ENCODE results near the gene CCDC112.

GRCh38 chr5:115338851-115339250, 42.4 kb upstream of the CCDC112 start:
- TF ChIP-seq GATA3 (IDR thresholded peaks at IDR 0.05; ENCODE audit: low read depth, low read length) (no peak), GATA2 (IDR thresholded peaks at IDR 0.05; ENCODE audit: low read depth, low read length) (no peak)

Data from SH-SY5Y (cell line).